HEK293 (cell line): ENCODE results near the gene LMAN1L.

Experiments used
- ATF2 ChIP-seq: fragments of 450-650 bp; formaldehyde crosslinking; IDR thresholded peaks from 2 replicates; pipeline ENCODE4 v1.5.1; 2016; ENCODE audit warnings: missing biosample characterization, missing genetic modification characterization, low read depth
- CTCF ChIP-seq: fragments of 450-650 bp; formaldehyde crosslinking; IDR thresholded peaks from 2 replicates; pipeline ENCODE4 v1.5.1; 2016; ENCODE audit warnings: missing biosample characterization, missing genetic modification characterization
- KLF1 ChIP-seq: fragments of 450-650 bp; formaldehyde crosslinking; IDR thresholded peaks from 2 replicates; pipeline ENCODE4 v1.5.1; 2016; ENCODE audit warnings: missing biosample characterization, missing genetic modification characterization
- SETDB1 ChIP-seq: IDR thresholded peaks from one replicate; pipeline ENCODE4 v1.6.1; 2017; ENCODE audit warnings: mild to moderate bottlenecking, low read length, moderate library complexity, mixed read lengths; ENCODE audit not compliant: insufficient read length
- ZBTB11 ChIP-seq: fragments of 450-650 bp; formaldehyde crosslinking; conservative IDR thresholded peaks from 2 replicates; pipeline ENCODE4 v1.5.1; 2016; ENCODE audit warnings: low read depth, missing biosample characterization, missing genetic modification characterization
- ZFHX2 ChIP-seq: fragments of 450-650 bp; formaldehyde crosslinking; conservative IDR thresholded peaks from 2 replicates; pipeline ENCODE4 v1.5.1; 2016; ENCODE audit warnings: missing biosample characterization, missing genetic modification characterization
- ZNF114 ChIP-seq: fragments of 450-650 bp; formaldehyde crosslinking; IDR thresholded peaks from 2 replicates; pipeline ENCODE4 v1.5.0; 2017; ENCODE audit warnings: missing biosample characterization, missing genetic modification characterization
- ZNF202 ChIP-seq: fragments of 450-650 bp; formaldehyde crosslinking; IDR thresholded peaks from 2 replicates; pipeline ENCODE4 v1.5.1; 2016; ENCODE audit warnings: missing biosample characterization, missing genetic modification characterization, borderline replicate concordance
- ZNF302 ChIP-seq: fragments of 450-650 bp; formaldehyde crosslinking; IDR thresholded peaks from 2 replicates; pipeline ENCODE4 v1.5.1; 2016; ENCODE audit warnings: missing biosample characterization, missing genetic modification characterization, low read depth
- ZNF350 ChIP-seq: fragments of 450-650 bp; formaldehyde crosslinking; IDR thresholded peaks from 2 replicates; pipeline ENCODE4 v1.5.0; 2017; ENCODE audit warnings: missing biosample characterization, mild to moderate bottlenecking, missing genetic modification characterization
- ZNF629 ChIP-seq: fragments of 450-650 bp; formaldehyde crosslinking; IDR thresholded peaks from 2 replicates; pipeline ENCODE4 v1.5.1; 2017; ENCODE audit warnings: missing biosample characterization, missing genetic modification characterization
- ZNF670 ChIP-seq: fragments of 450-650 bp; formaldehyde crosslinking; IDR thresholded peaks from 2 replicates; pipeline ENCODE4 v1.5.1; 2016; ENCODE audit warnings: missing biosample characterization, missing genetic modification characterization, low read depth
- ZSCAN30 ChIP-seq: fragments of 450-650 bp; IDR thresholded peaks from 2 replicates; pipeline ENCODE4 v1.5.1; 2018; ENCODE audit warnings: missing biosample characterization, mild to moderate bottlenecking, missing genetic modification characterization, moderate library complexity

- TF ChIP-seq ZSCAN30 (tag by site-specific recombination) = no peak
- TF ChIP-seq ZBTB11 (tag by site-specific recombination) = no peak
- no peak for TF ChIP-seq ZNF670 (tag by site-specific recombination)
- TF ChIP-seq CTCF = no peak
- no peak for TF ChIP-seq ZNF114 (tag by site-specific recombination)
- no peak for TF ChIP-seq ZNF302
- no peak for TF ChIP-seq ZNF629 (tag by site-specific recombination)
- no peak for TF ChIP-seq ZNF202 (tag by site-specific recombination)
- TF ChIP-seq ATF2 (tag by site-specific recombination) = no peak
- no peak for TF ChIP-seq KLF1 (tag by site-specific recombination)
- no peak for TF ChIP-seq SETDB1
- TF ChIP-seq ZFHX2 = no peak
- TF ChIP-seq ZNF350 (tag by site-specific recombination) = no peak
Observed at GRCh38 chr15:74850393-74850792, 37.8 kb downstream of the LMAN1L start.
